Naive thymus-derived CD4-positive, alpha-beta T cell (primary cell): ENCODE measurements around the gene TNIK. TPM values are rescaled to one million over a fixed set of nuclear protein-coding genes. Genes with fewer than 3 reads are reported as not detected.

Experiments
- ATAC-seq: fragments of 150-1000 bp; cut with Tn5 transposase; 2 replicates; pipeline ENCODE4 v1.10.0; 2021; ENCODE audit warnings: mild to moderate bottlenecking, moderate library complexity
- CTCF ChIA-PET: fragments of 350-600 bp; sonication (Branson Sonifier 250); formaldehyde crosslinking; loops from one replicate; lab custom pipeline; 2021; ENCODE audit warnings: antibody characterized with exemption; lab: Charles Lee
- POLR2A ChIA-PET: fragments of 350-600 bp; sonication (Branson Sonifier 250); formaldehyde crosslinking; loops from one replicate; lab custom pipeline; 2021; ENCODE audit warnings: antibody characterized with exemption, inconsistent platforms; lab: Charles Lee
- DNase-seq, 9 donors: peaks; one replicate each; pipeline versions ENCODE4 v3.0.0 to v3.0.0-alpha.2; 2020 to 2022; ENCODE audit warnings: mixed read lengths in 1 of 9
- H3K27ac ChIP-seq: one replicate; pipeline ENCODE4 v1.7.0; 2013; ENCODE audit warnings: mild to moderate bottlenecking, low read depth, low read length, moderate library complexity
- H3K27me3 ChIP-seq, 2 donors: one replicate each; pipeline ENCODE4 v1.7.0; 2013; ENCODE audit warnings: low read length in 2 of 2, mild to moderate bottlenecking in 2 of 2, moderate library complexity in 2 of 2; ENCODE audit not compliant: control insufficient read depth in 2 of 2, insufficient read depth in 2 of 2
- H3K36me3 ChIP-seq, 3 experiments: 1 replicate in 2 of 3; 2 replicates in 1 of 3; pipeline ENCODE4 v1.7.0; 2013; ENCODE audit warnings: low read length in 3 of 3, mild to moderate bottlenecking in 3 of 3, moderate library complexity in 1 of 3; ENCODE audit not compliant: insufficient read depth in 3 of 3, control insufficient read depth in 2 of 3
- H3K4me1 ChIP-seq, 2 donors: one replicate each; pipeline ENCODE4 v1.7.0; 2013; ENCODE audit warnings: low read length in 2 of 2, mild to moderate bottlenecking in 2 of 2, moderate library complexity in 1 of 2; ENCODE audit not compliant: control insufficient read depth in 2 of 2, insufficient read depth in 2 of 2
- H3K4me3 ChIP-seq: 2 replicates; pipeline ENCODE4 v1.7.0; 2013; ENCODE audit warnings: mild to moderate bottlenecking, low read length
- H3K9me3 ChIP-seq, 3 experiments: 1 replicate in 2 of 3; 2 replicates in 1 of 3; pipeline ENCODE4 v1.7.0; 2013; ENCODE audit warnings: low read length in 3 of 3; ENCODE audit not compliant: control insufficient read depth in 2 of 3
- H3K27ac Mint-ChIP-seq, 9 donors: one replicate each; pipeline ENCODE4 v1.8.0; 2020 to 2022; ENCODE audit warnings: mixed read lengths in 9 of 9, mild to moderate bottlenecking in 8 of 9, moderate library complexity in 5 of 9, inconsistent platforms in 2 of 9
- H3K27me3 Mint-ChIP-seq, 5 donors: one replicate each; pipeline ENCODE4 v1.8.0; 2021 to 2022; ENCODE audit warnings: mixed read lengths in 5 of 5, mild to moderate bottlenecking in 1 of 5
- H3K36me3 Mint-ChIP-seq, 5 donors: one replicate each; pipeline ENCODE4 v1.8.0; 2020 to 2022; ENCODE audit warnings: mixed read lengths in 5 of 5, mild to moderate bottlenecking in 3 of 5, inconsistent platforms in 1 of 5
- H3K4me1 Mint-ChIP-seq, 7 donors: one replicate each; pipeline ENCODE4 v1.8.0; 2020 to 2022; ENCODE audit warnings: mixed read lengths in 7 of 7, mild to moderate bottlenecking in 3 of 7, inconsistent platforms in 1 of 7
- H3K4me3 Mint-ChIP-seq, 10 donors: one replicate each; pipeline ENCODE4 v1.8.0; 2020 to 2022; ENCODE audit warnings: mild to moderate bottlenecking in 10 of 10, mixed read lengths in 10 of 10, moderate library complexity in 6 of 10, inconsistent platforms in 2 of 10
- H3K9me3 Mint-ChIP-seq, 11 donors: one replicate each; pipeline ENCODE4 v1.8.0; 2020 to 2022; ENCODE audit warnings: mixed read lengths in 11 of 11, mild to moderate bottlenecking in 4 of 11, inconsistent platforms in 1 of 11, moderate library complexity in 1 of 11
- intact Hi-C, 2 donors: fragments of 100-400 bp; cut with micrococcal nuclease; formaldehyde crosslinking; loops; one replicate each; pipeline ENCODE4 v1.15.1; 2023
- polyA plus RNA-seq, 2 donors: library from polyadenylated mRNA; unstranded; fragments of 300-500 nt; fragmentation: Illumina TruSeq; gene quantifications; one replicate each; pipeline ENCODE4 v1.2.3, GENCODE V29; 2021
- total RNA-seq, 6 experiments: library from RNA in 5 of 6; stranded (reverse) in 5 of 6; gene quantifications; 1 replicate in 5 of 6; 2 replicates in 1 of 6; pipeline ENCODE4 v1.2.3 and lab custom pipeline; 2021 to 2026

The TNIK gene
- total and polyA plus RNA-seq, 7 experiments from 2014 or later, result 20.2 to 74.9 (median 66.3) TPM

- H3K9me3 ChIP-seq, result no peaks in the 10 kb centered on the region
- H3K4me3 ChIP-seq, result no peak overlapping the region
- H3K27ac Mint-ChIP-seq, result peak overlapping the region in 3 of 9 donors; percentile 28 to 51 (median 45)
- H3K27me3 ChIP-seq, result no peaks in the 10 kb centered on the region
- intact Hi-C loops, result loop anchor here (2.0 to 10.0 kb wide), 3 partner anchors 17 to 233 kb away; no protein-coding TSS in a partner anchor
- peaks cover 12 to 17% of the 10 kb centered on the region in 2 donors for H3K4me1 ChIP-seq
- no peak for DNase-seq
- no peaks in the 10 kb centered on the region for H3K9me3 Mint-ChIP-seq
- ATAC-seq, result no peak
- H3K4me1 Mint-ChIP-seq, result peaks cover 20 to 82% (median 71%) of the 10 kb centered on the region in 7 donors
- H3K27me3 Mint-ChIP-seq, result no peaks in the 10 kb centered on the region
- no peaks in the 10 kb centered on the region for H3K36me3 ChIP-seq
- H3K4me3 Mint-ChIP-seq, result peak overlapping the region in 3 of 10 donors; percentile 8 to 71 (median 18)
- ChIA-PET POLR2A (interaction anchor here (0.6 to 1.0 kb wide), 3 partner anchors 72 to 120 kb away, joined by 3 read pairs; no protein-coding TSS in a partner anchor), CTCF (interaction anchor here (0.7 to 2.4 kb wide), 5 partner anchors 19 to 144 kb away, joined by 3 to 10 read pairs (median 4); no protein-coding TSS in a partner anchor)
- peaks cover 0 to 13% (median 5%) of the 10 kb centered on the region in 5 donors for H3K36me3 Mint-ChIP-seq
- no peak overlapping the region for H3K27ac ChIP-seq
Observed at GRCh38 chr3:171329746-171330145, 130.5 kb downstream of the TNIK start.

- ChIA-PET POLR2A (interaction anchor here (0.9 to 1.3 kb wide), 3 partner anchors 76 to 132 kb away, joined by 3 to 4 read pairs (median 4); no protein-coding TSS in a partner anchor), CTCF (interaction anchor here (0.7 to 2.4 kb wide), 8 partner anchors 13 to 239 kb away, joined by 3 to 10 read pairs (median 4); no protein-coding TSS in a partner anchor)
- Mint-ChIP-seq H3K27ac (peak overlapping the region in 6 of 9 donors; percentile 48 to 83 (median 62)), H3K36me3 (peaks cover 0 to 9% (median 5%) of the 10 kb centered on the region in 5 donors), H3K27me3 (no peaks in the 10 kb centered on the region), H3K4me3 (peak overlapping the region in 9 of 10 donors; percentile 13 to 71 (median 46)), H3K4me1 (peaks cover 20 to 81% (median 71%) of the 10 kb centered on the region in 7 donors), H3K9me3 (peaks cover 0 to 4% (median 0%) of the 10 kb centered on the region in 11 donors)
- Histone ChIP-seq H3K27ac (no peak overlapping the region), H3K4me3 (no peak overlapping the region), H3K27me3 (no peaks in the 10 kb centered on the region), H3K4me1 (peaks cover 12 to 17% of the 10 kb centered on the region in 2 donors), H3K9me3 (no peaks in the 10 kb centered on the region), H3K36me3 (no peaks in the 10 kb centered on the region)
- DNase-seq (peak in 8 of 9 donors; percentile 26 to 68 (median 58)), ATAC-seq (peak; percentile 93)
- intact Hi-C loops, result loop anchor here (1.0 to 10.0 kb wide), 7 partner anchors 18 to 239 kb away; partner anchors contain the start of gene TNIK (in 1 of the 2)
Observed at GRCh38 chr3:171328419-171329082, 131.7 kb downstream of the TNIK start.

GRCh38 chr3:171327441-171328174, 132.6 kb downstream of the TNIK start:
- peaks cover 19 to 86% (median 75%) of the 10 kb centered on the region in 7 donors for H3K4me1 Mint-ChIP-seq
- H3K9me3 Mint-ChIP-seq, result peaks cover 0 to 4% (median 0%) of the 10 kb centered on the region in 11 donors
- DNase-seq (no peak), ATAC-seq (no peak)
- Histone ChIP-seq H3K27me3 (no peaks in the 10 kb centered on the region), H3K4me1 (peaks cover 12 to 17% of the 10 kb centered on the region in 2 donors), H3K4me3 (no peak overlapping the region), H3K36me3 (no peaks in the 10 kb centered on the region), H3K27ac (no peak overlapping the region), H3K9me3 (no peaks in the 10 kb centered on the region)
- ChIA-PET CTCF (interaction anchor here (0.7 to 2.4 kb wide), 7 partner anchors 12 to 238 kb away, joined by 3 to 10 read pairs (median 4); no protein-coding TSS in a partner anchor), POLR2A (no interaction called here)
- H3K27me3 Mint-ChIP-seq, result no peaks in the 10 kb centered on the region
- H3K36me3 Mint-ChIP-seq, result peaks cover 0 to 14% (median 5%) of the 10 kb centered on the region in 5 donors
- H3K27ac Mint-ChIP-seq, result peak overlapping the region in 2 of 9 donors; percentile 26 to 39
- intact Hi-C loops, result loop anchor here (1.0 to 10.0 kb wide), 7 partner anchors 19 to 240 kb away; partner anchors contain the start of gene TNIK (in 1 of the 2)
- peak overlapping the region in 2 of 10 donors; percentile 29 to 71 for H3K4me3 Mint-ChIP-seq

- H3K4me1 ChIP-seq, result peaks cover 12 to 17% of the 10 kb centered on the region in 2 donors
- no peaks in the 10 kb centered on the region for H3K36me3 ChIP-seq
- peaks cover 0 to 14% (median 5%) of the 10 kb centered on the region in 5 donors for H3K36me3 Mint-ChIP-seq
- ChIA-PET POLR2A (no interaction called here), CTCF (interaction anchor here (0.9 to 1.0 kb wide), 2 partner anchors 12 to 239 kb away, joined by 3 to 4 read pairs; no protein-coding TSS in a partner anchor)
- peaks cover 19 to 87% (median 75%) of the 10 kb centered on the region in 7 donors for H3K4me1 Mint-ChIP-seq
- ATAC-seq, result no peak
- no peak overlapping the region for H3K4me3 Mint-ChIP-seq
- H3K4me3 ChIP-seq, result no peak overlapping the region
- peak overlapping the region in 5 of 9 donors; percentile 32 to 46 (median 38) for H3K27ac Mint-ChIP-seq
- H3K27me3 Mint-ChIP-seq, result no peaks in the 10 kb centered on the region
- intact Hi-C loops, result loop anchor here (5.0 to 10.0 kb wide), 2 partner anchors 208 to 235 kb away; no protein-coding TSS in a partner anchor
- H3K9me3 Mint-ChIP-seq, result peaks cover 0 to 4% (median 0%) of the 10 kb centered on the region in 11 donors
- no peaks in the 10 kb centered on the region for H3K9me3 ChIP-seq
- no peak overlapping the region for H3K27ac ChIP-seq
- H3K27me3 ChIP-seq, result no peaks in the 10 kb centered on the region
- no peak for DNase-seq
Observed at GRCh38 chr3:171326717-171327440, 133.3 kb downstream of the TNIK start.

GRCh38 chr3:171323938-171324536, 136.2 kb downstream of the TNIK start:
- ChIA-PET POLR2A (no interaction called here), CTCF (interaction anchor here (0.6 kb wide), 1 partner anchor 60 kb away, joined by 4 read pairs; no protein-coding TSS in a partner anchor)
- H3K9me3 Mint-ChIP-seq, result peaks cover 0 to 4% (median 0%) of the 10 kb centered on the region in 11 donors
- H3K4me1 Mint-ChIP-seq, result peaks cover 26 to 82% (median 62%) of the 10 kb centered on the region in 7 donors
- H3K36me3 Mint-ChIP-seq, result peaks cover 0 to 14% (median 5%) of the 10 kb centered on the region in 5 donors
- Histone ChIP-seq H3K36me3 (no peaks in the 10 kb centered on the region), H3K27me3 (no peaks in the 10 kb centered on the region), H3K4me1 (peaks cover 4 to 7% of the 10 kb centered on the region in 2 donors), H3K4me3 (no peak overlapping the region), H3K27ac (no peak overlapping the region), H3K9me3 (no peaks in the 10 kb centered on the region)
- H3K27ac Mint-ChIP-seq, result peak overlapping the region in 4 of 9 donors; percentile 11 to 62 (median 46)
- intact Hi-C loops, result loop anchor here in 1 of 2 donors (1.0 to 10.0 kb wide), 2 partner anchors 10 to 211 kb away; no protein-coding TSS in a partner anchor
- no peaks in the 10 kb centered on the region for H3K27me3 Mint-ChIP-seq
- no peak for DNase-seq
- ATAC-seq, result no peak
- no peak overlapping the region for H3K4me3 Mint-ChIP-seq
